ENCODE measurements around the gene GHR. TPM values are rescaled to one million over a fixed set of nuclear protein-coding genes. Genes with fewer than 3 reads are reported as not detected.

Gene GHR
- polyA plus RNA-seq, 1 donor = 10.5 TPM

DNA sequence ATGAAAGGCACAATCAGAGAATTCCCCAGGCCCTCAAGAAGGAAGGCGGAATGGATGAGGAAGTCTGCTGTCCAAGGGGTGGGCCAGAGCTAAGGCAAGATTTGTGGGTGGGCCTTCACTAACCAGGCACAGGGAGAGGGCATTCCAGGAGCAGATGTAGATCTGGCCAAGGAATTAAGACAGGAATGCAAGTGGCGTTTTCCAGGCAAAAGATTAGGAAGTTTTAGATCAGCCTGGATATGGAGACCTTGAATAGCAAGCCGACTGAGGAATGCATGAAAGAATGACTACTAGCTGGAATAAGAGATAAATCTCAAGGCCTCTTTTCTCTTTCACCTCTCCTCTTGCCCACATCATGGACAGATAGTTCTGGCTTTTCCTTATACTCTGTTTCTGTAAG is 68.5 kb downstream of the GHR start:
- H3K36me3 ChIP-seq (ENCODE audit: control insufficient read depth, insufficient read depth, low read length) = no peaks in the 10 kb centered on the region
- no peaks in the 10 kb centered on the region for H3K4me1 ChIP-seq (ENCODE audit: control insufficient read depth, insufficient read depth, low read length)
- no peaks in the 10 kb centered on the region for H3K9me3 ChIP-seq (ENCODE audit: control insufficient read depth, low read depth, low read length)
- 40% methylated on average over 1 of the region's 3 CpGs for WGBS (ENCODE audit: insufficient coverage, low lambda C conversion rate)
- H3K27me3 ChIP-seq (ENCODE audit: control insufficient read depth, insufficient read depth, low read length) = no peaks in the 10 kb centered on the region
- no peak overlapping the region for H3K4me3 ChIP-seq (ENCODE audit: low read length)
- DNase-seq = no peak
- H3K27ac ChIP-seq (ENCODE audit: low read length) = no peak overlapping the region

DNA sequence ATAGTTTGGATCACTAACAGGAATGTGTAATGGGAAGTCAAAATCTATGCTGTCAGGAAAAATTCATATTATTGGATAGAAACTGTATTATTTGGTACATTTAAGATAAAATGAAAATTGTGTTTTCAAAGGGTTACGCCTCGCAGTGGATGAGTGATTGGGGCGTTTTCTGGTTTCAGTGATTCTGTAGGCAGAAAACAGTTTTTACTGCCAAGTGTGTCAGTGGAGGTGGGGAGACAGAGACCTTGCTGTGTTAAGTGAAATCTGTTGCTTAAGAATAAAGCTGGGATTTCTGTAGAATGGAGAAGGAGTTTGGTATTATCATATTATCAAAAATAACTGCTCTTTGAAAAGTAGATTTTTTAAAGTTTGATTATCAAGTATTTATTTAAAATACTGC is 69.7 kb downstream of the GHR start:
- no peak overlapping the region for H3K4me3 ChIP-seq (ENCODE audit: low read length)

DNA sequence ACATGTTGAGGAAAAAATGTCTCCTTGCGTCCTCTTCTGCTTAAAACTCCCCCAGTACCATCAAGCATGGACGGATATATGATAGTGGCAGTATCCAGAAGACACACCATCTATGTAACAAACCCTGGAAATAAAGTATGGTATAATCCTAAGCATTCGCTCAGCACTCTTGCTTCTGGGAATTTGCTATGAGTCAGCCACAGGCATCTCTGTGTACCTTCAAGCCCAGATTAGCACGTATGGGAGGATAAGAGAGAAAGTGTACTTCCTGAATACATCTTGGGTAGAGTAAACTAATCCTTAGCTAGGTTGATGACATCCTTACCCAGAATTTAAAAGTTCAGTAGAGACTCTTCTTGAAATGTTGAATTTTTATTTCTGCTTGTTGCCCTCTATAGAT is 71.2 kb downstream of the GHR start:
- H3K36me3 ChIP-seq (ENCODE audit: control insufficient read depth, insufficient read depth, low read length) = no peaks in the 10 kb centered on the region
- WGBS (ENCODE audit: insufficient coverage, low lambda C conversion rate) = no CpG with 5 or more reads among the region's 4 CpGs
- no peak overlapping the region for H3K27ac ChIP-seq (ENCODE audit: low read length)
- no peaks in the 10 kb centered on the region for H3K9me3 ChIP-seq (ENCODE audit: control insufficient read depth, low read depth, low read length)
- no peaks in the 10 kb centered on the region for H3K27me3 ChIP-seq (ENCODE audit: control insufficient read depth, insufficient read depth, low read length)
- H3K4me3 ChIP-seq (ENCODE audit: low read length) = no peak overlapping the region
- no peaks in the 10 kb centered on the region for H3K4me1 ChIP-seq (ENCODE audit: control insufficient read depth, insufficient read depth, low read length)
- DNase-seq = no peak

More for the DNA sequence above, 69.7 kb downstream of the GHR start:
- Histone ChIP-seq H3K4me1 (ENCODE audit: control insufficient read depth, insufficient read depth, low read length) (no peaks in the 10 kb centered on the region), H3K36me3 (ENCODE audit: control insufficient read depth, insufficient read depth, low read length) (no peaks in the 10 kb centered on the region), H3K27me3 (ENCODE audit: control insufficient read depth, insufficient read depth, low read length) (no peaks in the 10 kb centered on the region), H3K27ac (ENCODE audit: low read length) (no peak overlapping the region), H3K9me3 (ENCODE audit: control insufficient read depth, low read depth, low read length) (no peaks in the 10 kb centered on the region)
- no CpG with 5 or more reads among the region's 3 CpGs for WGBS (ENCODE audit: insufficient coverage, low lambda C conversion rate)
- DNase-seq = no peak

GRCh38 chr5:42495914-42496313 is 72.7 kb downstream of the GHR start:
- no CpG with 5 or more reads among the region's 2 CpGs for WGBS (ENCODE audit: insufficient coverage, low lambda C conversion rate)
- no peak overlapping the region for H3K27ac ChIP-seq (ENCODE audit: low read length)
- H3K36me3 ChIP-seq (ENCODE audit: control insufficient read depth, insufficient read depth, low read length) = no peaks in the 10 kb centered on the region
- H3K4me1 ChIP-seq (ENCODE audit: control insufficient read depth, insufficient read depth, low read length) = no peaks in the 10 kb centered on the region
- H3K4me3 ChIP-seq (ENCODE audit: low read length) = no peak overlapping the region
- H3K27me3 ChIP-seq (ENCODE audit: control insufficient read depth, insufficient read depth, low read length) = no peaks in the 10 kb centered on the region
- DNase-seq = no peak
- no peaks in the 10 kb centered on the region for H3K9me3 ChIP-seq (ENCODE audit: control insufficient read depth, low read depth, low read length)

- H3K9me3 ChIP-seq (ENCODE audit: control insufficient read depth, low read depth, low read length) = no peaks in the 10 kb centered on the region
- no peak for DNase-seq
- no peaks in the 10 kb centered on the region for H3K4me1 ChIP-seq (ENCODE audit: control insufficient read depth, insufficient read depth, low read length)
- 86% methylated on average over 2 of the region's 4 CpGs for WGBS (ENCODE audit: insufficient coverage, low lambda C conversion rate)
- no peaks in the 10 kb centered on the region for H3K36me3 ChIP-seq (ENCODE audit: control insufficient read depth, insufficient read depth, low read length)
- no peak overlapping the region for H3K27ac ChIP-seq (ENCODE audit: low read length)
- no peak overlapping the region for H3K4me3 ChIP-seq (ENCODE audit: low read length)
- no peaks in the 10 kb centered on the region for H3K27me3 ChIP-seq (ENCODE audit: control insufficient read depth, insufficient read depth, low read length)
Observed at GRCh38 chr5:42496397-42497156, 73.3 kb downstream of the GHR start.

DNA sequence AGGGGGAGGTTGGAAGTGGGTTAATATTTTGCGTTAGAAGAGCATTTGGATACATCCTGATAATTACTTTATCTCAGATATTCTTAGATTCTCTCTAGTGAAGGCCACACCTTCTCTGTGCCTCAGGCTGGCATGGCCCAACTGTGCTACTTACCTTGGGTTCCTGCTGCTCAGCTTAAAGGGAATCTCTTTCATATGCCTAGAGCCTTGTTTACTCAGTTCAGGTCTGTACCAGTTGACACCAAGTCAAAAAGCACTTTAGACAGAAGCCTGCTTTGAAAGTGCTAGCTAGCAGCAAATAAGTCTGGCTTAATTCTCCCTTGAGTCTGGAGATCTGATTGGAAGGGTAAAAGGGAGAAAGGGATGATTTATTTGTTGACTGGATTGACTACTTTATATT is 74.8 kb downstream of the GHR start:
- no CpG with 5 or more reads among the region's 1 CpG for WGBS (ENCODE audit: insufficient coverage, low lambda C conversion rate)

GRCh38 chr5:42499016-42499415 is 75.8 kb downstream of the GHR start:
- Histone ChIP-seq H3K4me1 (ENCODE audit: control insufficient read depth, insufficient read depth, low read length) (no peaks in the 10 kb centered on the region), H3K4me3 (ENCODE audit: low read length) (no peak overlapping the region), H3K27ac (ENCODE audit: low read length) (no peak overlapping the region), H3K36me3 (ENCODE audit: control insufficient read depth, insufficient read depth, low read length) (no peaks in the 10 kb centered on the region), H3K27me3 (ENCODE audit: control insufficient read depth, insufficient read depth, low read length) (no peaks in the 10 kb centered on the region), H3K9me3 (ENCODE audit: control insufficient read depth, low read depth, low read length) (no peaks in the 10 kb centered on the region)
- WGBS (ENCODE audit: insufficient coverage, low lambda C conversion rate) = no CpG with 5 or more reads among the region's 3 CpGs
- DNase-seq = no peak

More for the DNA sequence above, 74.8 kb downstream of the GHR start:
- no peaks in the 10 kb centered on the region for H3K9me3 ChIP-seq (ENCODE audit: control insufficient read depth, low read depth, low read length)
- H3K4me1 ChIP-seq (ENCODE audit: control insufficient read depth, insufficient read depth, low read length) = no peaks in the 10 kb centered on the region
- H3K36me3 ChIP-seq (ENCODE audit: control insufficient read depth, insufficient read depth, low read length) = no peaks in the 10 kb centered on the region
- H3K27me3 ChIP-seq (ENCODE audit: control insufficient read depth, insufficient read depth, low read length) = no peaks in the 10 kb centered on the region
- H3K4me3 ChIP-seq (ENCODE audit: low read length) = no peak overlapping the region
- no peak overlapping the region for H3K27ac ChIP-seq (ENCODE audit: low read length)
- DNase-seq = no peak

- Histone ChIP-seq H3K36me3 (ENCODE audit: control insufficient read depth, insufficient read depth, low read length) (no peaks in the 10 kb centered on the region), H3K4me3 (ENCODE audit: low read length) (no peak overlapping the region), H3K27me3 (ENCODE audit: control insufficient read depth, insufficient read depth, low read length) (no peaks in the 10 kb centered on the region), H3K9me3 (ENCODE audit: control insufficient read depth, low read depth, low read length) (no peaks in the 10 kb centered on the region), H3K4me1 (ENCODE audit: control insufficient read depth, insufficient read depth, low read length) (no peaks in the 10 kb centered on the region), H3K27ac (ENCODE audit: low read length) (no peak overlapping the region)
- no peak for DNase-seq
- whole genome bisulfite sequencing (ENCODE audit: insufficient coverage, low lambda C conversion rate) = no CpG with 5 or more reads among the region's 6 CpGs
Observed at GRCh38 chr5:42500003-42500599, 76.9 kb downstream of the GHR start.

DNA sequence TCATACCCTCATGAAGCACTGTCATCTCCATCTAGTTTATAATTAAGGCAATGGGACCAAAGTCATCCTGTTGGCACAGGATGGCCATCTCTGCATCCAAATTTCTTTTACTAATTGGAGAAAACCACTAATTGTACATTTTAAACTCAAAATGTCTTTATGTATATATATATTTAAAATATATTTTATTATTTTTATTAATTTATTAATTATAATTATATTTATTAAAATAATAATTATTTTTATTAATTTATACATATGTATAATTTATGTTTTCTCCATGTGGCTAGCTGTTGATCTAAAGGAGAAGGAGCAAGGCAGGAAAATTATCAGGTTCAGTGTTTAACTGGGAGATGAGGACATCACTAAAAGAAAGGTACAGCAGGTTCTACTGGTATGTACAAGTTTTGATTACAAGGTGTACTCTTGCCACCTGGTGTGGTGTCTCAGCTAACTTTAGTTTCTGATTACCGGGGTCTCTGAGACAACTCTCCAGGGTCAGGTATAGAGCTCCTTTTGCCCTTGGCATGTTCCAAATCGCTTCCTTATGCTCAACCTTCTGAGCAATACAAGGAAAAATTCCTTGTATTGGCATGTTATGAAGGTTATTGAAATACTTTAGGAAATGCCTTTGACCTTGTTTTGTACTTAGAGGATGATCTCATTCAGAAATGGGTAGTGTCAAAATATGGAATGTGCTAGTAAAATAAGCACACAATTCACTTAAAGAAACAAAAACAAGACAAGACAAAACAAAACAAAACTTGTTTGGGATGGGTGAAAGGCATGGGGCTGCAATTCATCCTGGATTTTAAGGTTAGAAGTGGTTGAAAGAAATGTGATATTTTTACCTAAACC is 79.6 kb downstream of the GHR start:
- no peak overlapping the region for H3K27ac ChIP-seq (ENCODE audit: low read length)
- H3K9me3 ChIP-seq (ENCODE audit: control insufficient read depth, low read depth, low read length) = no peaks in the 10 kb centered on the region
- H3K27me3 ChIP-seq (ENCODE audit: control insufficient read depth, insufficient read depth, low read length) = no peaks in the 10 kb centered on the region
- H3K4me1 ChIP-seq (ENCODE audit: control insufficient read depth, insufficient read depth, low read length) = no peaks in the 10 kb centered on the region
- no peaks in the 10 kb centered on the region for H3K36me3 ChIP-seq (ENCODE audit: control insufficient read depth, insufficient read depth, low read length)
- no peak overlapping the region for H3K4me3 ChIP-seq (ENCODE audit: low read length)
- DNase-seq = no peak
- WGBS (ENCODE audit: insufficient coverage, low lambda C conversion rate) = no CpG with 5 or more reads among the region's 2 CpGs

- no peaks in the 10 kb centered on the region for H3K27me3 ChIP-seq (ENCODE audit: control insufficient read depth, insufficient read depth, low read length)
- DNase-seq = no peak
- H3K4me1 ChIP-seq (ENCODE audit: control insufficient read depth, insufficient read depth, low read length) = no peaks in the 10 kb centered on the region
- WGBS (ENCODE audit: insufficient coverage, low lambda C conversion rate) = 69% methylated on average over 2 of the region's 2 CpGs
- H3K27ac ChIP-seq (ENCODE audit: low read length) = no peak overlapping the region
- H3K9me3 ChIP-seq (ENCODE audit: control insufficient read depth, low read depth, low read length) = no peaks in the 10 kb centered on the region
- H3K4me3 ChIP-seq (ENCODE audit: low read length) = no peak overlapping the region
- H3K36me3 ChIP-seq (ENCODE audit: control insufficient read depth, insufficient read depth, low read length) = no peaks in the 10 kb centered on the region
Observed at GRCh38 chr5:42506662-42507061, 83.4 kb downstream of the GHR start.
